Lung (tissue), 12 donors: Measurements from ENCODE around the gene SPAG17. TPM values are rescaled to one million over a fixed set of nuclear protein-coding genes. Genes with fewer than 3 reads are reported as not detected.

ENCODE experiments used
- ATAC-seq: fragments of 200-7000 bp; cut with Tn5 transposase; one replicate; pipeline ENCODE4 v1.9.1; 2020; ENCODE audit warnings: moderate number of reproducible peaks; ENCODE audit not compliant: insufficient read depth, low FRiP score
- DNase-seq, 3 donors: peaks; one replicate each; pipeline ENCODE4 v3.0.0-alpha.2; 2013 to 2017
- H3K27ac ChIP-seq, 2 donors: one replicate each; pipeline ENCODE4 v1.5.1; 2013; ENCODE audit warnings: mild to moderate bottlenecking in 2 of 2, moderate library complexity in 2 of 2, control low read depth in 1 of 2, inconsistent platforms in 1 of 2, low read depth in 1 of 2, low read length in 1 of 2
- H3K27me3 ChIP-seq, 3 donors: one replicate each; pipeline ENCODE4 v1.5.1; 2013; ENCODE audit warnings: low read length in 2 of 3; ENCODE audit not compliant: control insufficient read depth in 3 of 3, insufficient read depth in 3 of 3
- H3K36me3 ChIP-seq, 4 donors: one replicate each; pipeline ENCODE4 v1.5.1; 2013; ENCODE audit warnings: low read length in 4 of 4, mild to moderate bottlenecking in 1 of 4, moderate library complexity in 1 of 4; ENCODE audit not compliant: control insufficient read depth in 4 of 4, insufficient read depth in 4 of 4
- H3K4me1 ChIP-seq, 5 donors: one replicate each; pipeline ENCODE4 v1.5.1; 2013; ENCODE audit warnings: low read length in 5 of 5, mild to moderate bottlenecking in 2 of 5, moderate library complexity in 1 of 5; ENCODE audit not compliant: control insufficient read depth in 5 of 5, insufficient read depth in 5 of 5
- H3K4me3 ChIP-seq: one replicate; pipeline ENCODE4 v1.5.1; 2013; ENCODE audit warnings: mild to moderate bottlenecking, control low read depth, moderate library complexity
- H3K9ac ChIP-seq, 2 donors: one replicate each; pipeline ENCODE4 v1.5.1; 2013; ENCODE audit warnings: low read length in 2 of 2, control low read depth in 1 of 2; ENCODE audit not compliant: insufficient read depth in 1 of 2
- H3K9me3 ChIP-seq, 4 donors: one replicate each; pipeline ENCODE4 v1.5.1; 2013; ENCODE audit warnings: low read length in 3 of 4, mild to moderate bottlenecking in 1 of 4, moderate library complexity in 1 of 4; ENCODE audit not compliant: control insufficient read depth in 4 of 4, insufficient read depth in 3 of 4
- WGBS, 2 donors: extraction: QIAGEN DNeasy Blood & Tissue Kit; methylation state at CpG; one replicate each; pipeline ENCODE4 v1.1.7; 2013; 5-methylcytosine and 5-hydroxymethylcytosine counted together
- polyA plus RNA-seq, 2 donors: library from polyadenylated mRNA; stranded (reverse); fragments of 200-250 nt; gene quantifications; one replicate each; pipeline ENCODE4 v1.2.1, GENCODE V29; 2013
- total RNA-seq, 2 donors: library from RNA; depleted of rRNA in 1 of 2; stranded (reverse); fragments of >200 nt in 1 of 2; gene quantifications; one replicate each; pipeline ENCODE4 v1.2.1, GENCODE V29; 2014 to 2021
- TF ChIP-seq, protein P1 (sequence below): IDR thresholded peaks from 2 replicates; pipeline ENCODE4 v1.5.1; 2012; ENCODE audit warnings: mild to moderate bottlenecking; ENCODE audit errors: control extremely low read depth, extremely low read depth
- donor health status: control.
- donor health status: control.
- donor health status: Bipolar disorder and iron deficiency.
- donor health status: healthy.
- donor health status: DM: yes; HTN: yes; CAD: no.

Gene SPAG17
- total and polyA plus RNA-seq, 4 donors = 3.3 to 40.0 (median 12.4) TPM

- Histone ChIP-seq H3K27me3 (no peaks in the 10 kb centered on the region), H3K4me1 (peaks cover 0 to 9% (median 0%) of the 10 kb centered on the region in 5 donors), H3K9me3 (peaks cover 0 to 2% (median 0%) of the 10 kb centered on the region in 4 donors), H3K36me3 (no peaks in the 10 kb centered on the region), H3K4me3 (no peak overlapping the region), H3K9ac (no peak overlapping the region), H3K27ac (no peak overlapping the region)
- ATAC-seq (no peak), DNase-seq (no peak)
- 88% methylated on average over 3 of the region's 3 CpGs for WGBS, 2 donors
- TF ChIP-seq, protein P1, sequence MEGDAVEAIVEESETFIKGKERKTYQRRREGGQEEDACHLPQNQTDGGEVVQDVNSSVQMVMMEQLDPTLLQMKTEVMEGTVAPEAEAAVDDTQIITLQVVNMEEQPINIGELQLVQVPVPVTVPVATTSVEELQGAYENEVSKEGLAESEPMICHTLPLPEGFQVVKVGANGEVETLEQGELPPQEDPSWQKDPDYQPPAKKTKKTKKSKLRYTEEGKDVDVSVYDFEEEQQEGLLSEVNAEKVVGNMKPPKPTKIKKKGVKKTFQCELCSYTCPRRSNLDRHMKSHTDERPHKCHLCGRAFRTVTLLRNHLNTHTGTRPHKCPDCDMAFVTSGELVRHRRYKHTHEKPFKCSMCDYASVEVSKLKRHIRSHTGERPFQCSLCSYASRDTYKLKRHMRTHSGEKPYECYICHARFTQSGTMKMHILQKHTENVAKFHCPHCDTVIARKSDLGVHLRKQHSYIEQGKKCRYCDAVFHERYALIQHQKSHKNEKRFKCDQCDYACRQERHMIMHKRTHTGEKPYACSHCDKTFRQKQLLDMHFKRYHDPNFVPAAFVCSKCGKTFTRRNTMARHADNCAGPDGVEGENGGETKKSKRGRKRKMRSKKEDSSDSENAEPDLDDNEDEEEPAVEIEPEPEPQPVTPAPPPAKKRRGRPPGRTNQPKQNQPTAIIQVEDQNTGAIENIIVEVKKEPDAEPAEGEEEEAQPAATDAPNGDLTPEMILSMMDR = no peak
Measured at GRCh38 chr1:118123116-118123839, 61.8 kb downstream of the SPAG17 start.

GRCh38 chr1:118122234-118123004 is 62.6 kb downstream of the SPAG17 start:
- WGBS, 2 donors = 80 to 89% methylated on average over 4 of the region's 4 CpGs
- DNase-seq (no peak), ATAC-seq (no peak)
- no peaks in the 10 kb centered on the region for H3K36me3 ChIP-seq
- H3K4me3 ChIP-seq = no peak overlapping the region
- H3K4me1 ChIP-seq = peaks cover 0 to 12% (median 3%) of the 10 kb centered on the region in 5 donors
- peaks cover 0 to 2% (median 0%) of the 10 kb centered on the region in 4 donors for H3K9me3 ChIP-seq
- TF ChIP-seq, protein P1 = no peak
- H3K27ac ChIP-seq = no peak overlapping the region
- no peak overlapping the region for H3K9ac ChIP-seq
- H3K27me3 ChIP-seq = no peaks in the 10 kb centered on the region

DNA sequence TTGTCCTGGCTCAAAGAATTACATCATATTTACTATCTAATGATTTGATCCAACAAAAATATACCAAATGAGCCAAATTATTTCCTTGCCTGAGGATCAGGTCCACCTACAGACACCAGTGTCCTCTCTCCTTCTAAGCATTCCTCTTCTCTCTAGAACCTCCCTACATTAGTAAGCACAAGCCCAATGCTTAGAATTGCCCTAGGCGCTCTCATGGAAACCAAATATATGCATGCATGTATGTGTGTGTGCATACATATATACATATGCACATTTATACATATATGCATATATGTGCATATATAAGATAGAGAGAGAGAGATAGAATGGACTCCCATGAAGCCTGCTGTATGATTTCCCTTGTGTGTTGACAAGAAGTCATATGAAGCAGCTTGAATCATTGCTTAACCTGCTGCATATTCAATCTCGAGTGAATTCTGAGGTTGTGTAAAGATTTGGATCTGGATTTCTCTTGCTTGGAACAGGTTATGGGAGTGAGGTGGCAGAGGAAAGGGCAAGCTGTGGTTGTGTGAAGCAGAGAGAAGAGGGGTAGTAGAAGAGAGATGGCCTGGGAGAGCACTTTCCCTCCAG is 66.1 kb downstream of the SPAG17 start:
- WGBS, 2 donors = 81 to 87% methylated on average over 2 of the region's 2 CpGs
- no peak for ATAC-seq
- H3K27ac ChIP-seq = no peak overlapping the region

More for the DNA sequence above, 66.1 kb downstream of the SPAG17 start:
- Histone ChIP-seq H3K4me1 (peaks cover 0 to 18% (median 3%) of the 10 kb centered on the region in 5 donors), H3K4me3 (no peak overlapping the region), H3K27me3 (no peaks in the 10 kb centered on the region), H3K36me3 (no peaks in the 10 kb centered on the region), H3K9ac (no peak overlapping the region), H3K9me3 (no peaks in the 10 kb centered on the region)
- no peak for DNase-seq
- TF ChIP-seq, protein P1 = no peak
